Glutamatergic neuron (in vitro differentiated cells): Measurements from ENCODE around the gene IRX4. TPM values are rescaled to one million over a fixed set of nuclear protein-coding genes. Genes with fewer than 3 reads are reported as not detected.
A peak's percentile ranks its signal among the peaks of the same experiment; 100 is the strongest.
"Not testable (repeated sequence)": the region's sequence is repeated elsewhere in the genome, so short reads cannot be mapped to it uniquely, and the experiment has no call there.

Experiments used
- DNase-seq: peaks from one replicate; pipeline ENCODE4 v3.0.0; 2022
- H3K27ac Mint-ChIP-seq: one replicate; pipeline ENCODE4 v1.8.0; 2020; ENCODE audit warnings: mild to moderate bottlenecking, mixed read lengths, inconsistent platforms; ENCODE audit not compliant: unreplicated experiment
- H3K27me3 Mint-ChIP-seq: one replicate; pipeline ENCODE4 v1.8.0; 2020; ENCODE audit warnings: mild to moderate bottlenecking, moderate library complexity, mixed read lengths, inconsistent platforms; ENCODE audit not compliant: unreplicated experiment
- H3K36me3 Mint-ChIP-seq: one replicate; pipeline ENCODE4 v1.8.0; 2020; ENCODE audit warnings: mild to moderate bottlenecking, mixed read lengths, inconsistent platforms; ENCODE audit not compliant: unreplicated experiment
- H3K4me1 Mint-ChIP-seq: one replicate; pipeline ENCODE4 v1.8.0; 2020; ENCODE audit warnings: mild to moderate bottlenecking, low read depth, mixed read lengths, inconsistent platforms; ENCODE audit not compliant: unreplicated experiment
- H3K4me3 Mint-ChIP-seq: one replicate; pipeline ENCODE4 v1.8.0; 2020; ENCODE audit warnings: mild to moderate bottlenecking, mixed read lengths, inconsistent platforms; ENCODE audit not compliant: unreplicated experiment
- H3K9me3 Mint-ChIP-seq: one replicate; pipeline ENCODE4 v1.8.0; 2020; ENCODE audit warnings: mild to moderate bottlenecking, moderate library complexity, mixed read lengths, inconsistent platforms; ENCODE audit not compliant: unreplicated experiment
- total RNA-seq: library from RNA; stranded (reverse); fragmentation: NEBNext Ultra II Directional; extraction: Animal tissue kit (Norgen Biotek cat#: 25700); gene quantifications from one replicate; pipeline ENCODE4 v1.2.1, GENCODE V29; 2021; ENCODE audit not compliant: unreplicated experiment
- TF ChIP-seq, protein P1 (sequence below): fragments of 200-600 bp; sonication (generic); IDR thresholded peaks from one replicate; pipeline ENCODE4 v1.5.0; 2021; ENCODE audit not compliant: partially characterized antibody, unreplicated experiment

IRX4 gene
- total RNA-seq, 1 donor from 2014 or later = 0.20 TPM

DNA sequence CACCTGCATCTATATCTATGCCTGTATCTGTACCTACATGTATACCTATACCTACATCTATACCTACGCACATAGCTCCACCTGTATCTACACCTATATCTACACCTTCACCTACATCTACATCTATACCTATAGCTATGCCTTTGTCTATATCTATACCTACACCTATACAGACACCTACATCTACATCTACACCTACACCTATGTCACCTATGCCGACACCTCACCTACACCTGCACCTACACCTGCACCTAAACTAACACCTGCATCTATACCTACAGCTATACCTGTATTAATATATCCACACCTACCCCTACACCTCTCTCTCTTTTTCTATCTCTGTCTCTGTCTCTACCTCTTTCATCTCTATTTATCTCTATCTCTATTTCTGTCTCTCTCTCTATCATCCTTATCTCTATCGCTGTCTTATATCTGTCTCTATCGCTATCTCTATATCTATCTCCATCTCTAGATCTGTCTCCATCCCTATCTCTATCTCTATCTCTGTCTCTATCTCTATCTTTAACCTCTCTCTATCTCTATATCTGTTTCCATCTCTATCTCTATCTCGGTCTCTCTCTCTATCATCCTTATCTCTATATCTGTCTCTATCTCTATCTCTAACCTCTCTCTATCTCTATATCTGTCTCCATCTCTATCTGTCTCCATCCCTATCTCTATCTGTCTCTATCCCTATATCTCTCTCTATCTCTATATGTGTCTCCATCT lies 37.9 kb downstream of the IRX4 start:
- Mint-ChIP-seq H3K27ac (no peak overlapping the region), H3K27me3 (peaks cover 9% of the 10 kb centered on the region), H3K9me3 (peaks cover 4% of the 10 kb centered on the region), H3K36me3 (peaks cover 4% of the 10 kb centered on the region), H3K4me1 (peaks cover 1% of the 10 kb centered on the region), H3K4me3 (no peak overlapping the region)
- TF ChIP-seq, protein P1, sequence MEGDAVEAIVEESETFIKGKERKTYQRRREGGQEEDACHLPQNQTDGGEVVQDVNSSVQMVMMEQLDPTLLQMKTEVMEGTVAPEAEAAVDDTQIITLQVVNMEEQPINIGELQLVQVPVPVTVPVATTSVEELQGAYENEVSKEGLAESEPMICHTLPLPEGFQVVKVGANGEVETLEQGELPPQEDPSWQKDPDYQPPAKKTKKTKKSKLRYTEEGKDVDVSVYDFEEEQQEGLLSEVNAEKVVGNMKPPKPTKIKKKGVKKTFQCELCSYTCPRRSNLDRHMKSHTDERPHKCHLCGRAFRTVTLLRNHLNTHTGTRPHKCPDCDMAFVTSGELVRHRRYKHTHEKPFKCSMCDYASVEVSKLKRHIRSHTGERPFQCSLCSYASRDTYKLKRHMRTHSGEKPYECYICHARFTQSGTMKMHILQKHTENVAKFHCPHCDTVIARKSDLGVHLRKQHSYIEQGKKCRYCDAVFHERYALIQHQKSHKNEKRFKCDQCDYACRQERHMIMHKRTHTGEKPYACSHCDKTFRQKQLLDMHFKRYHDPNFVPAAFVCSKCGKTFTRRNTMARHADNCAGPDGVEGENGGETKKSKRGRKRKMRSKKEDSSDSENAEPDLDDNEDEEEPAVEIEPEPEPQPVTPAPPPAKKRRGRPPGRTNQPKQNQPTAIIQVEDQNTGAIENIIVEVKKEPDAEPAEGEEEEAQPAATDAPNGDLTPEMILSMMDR = no peak
- no peak for DNase-seq

- not testable (repeated sequence) for H3K4me3 Mint-ChIP-seq, H3K27me3 Mint-ChIP-seq, H3K36me3 Mint-ChIP-seq, H3K9me3 Mint-ChIP-seq, H3K27ac Mint-ChIP-seq, DNase-seq, H3K4me1 Mint-ChIP-seq
These were observed 39.0 kb downstream of the IRX4 start for GRCh38 chr5:1843761-1844160.

DNA sequence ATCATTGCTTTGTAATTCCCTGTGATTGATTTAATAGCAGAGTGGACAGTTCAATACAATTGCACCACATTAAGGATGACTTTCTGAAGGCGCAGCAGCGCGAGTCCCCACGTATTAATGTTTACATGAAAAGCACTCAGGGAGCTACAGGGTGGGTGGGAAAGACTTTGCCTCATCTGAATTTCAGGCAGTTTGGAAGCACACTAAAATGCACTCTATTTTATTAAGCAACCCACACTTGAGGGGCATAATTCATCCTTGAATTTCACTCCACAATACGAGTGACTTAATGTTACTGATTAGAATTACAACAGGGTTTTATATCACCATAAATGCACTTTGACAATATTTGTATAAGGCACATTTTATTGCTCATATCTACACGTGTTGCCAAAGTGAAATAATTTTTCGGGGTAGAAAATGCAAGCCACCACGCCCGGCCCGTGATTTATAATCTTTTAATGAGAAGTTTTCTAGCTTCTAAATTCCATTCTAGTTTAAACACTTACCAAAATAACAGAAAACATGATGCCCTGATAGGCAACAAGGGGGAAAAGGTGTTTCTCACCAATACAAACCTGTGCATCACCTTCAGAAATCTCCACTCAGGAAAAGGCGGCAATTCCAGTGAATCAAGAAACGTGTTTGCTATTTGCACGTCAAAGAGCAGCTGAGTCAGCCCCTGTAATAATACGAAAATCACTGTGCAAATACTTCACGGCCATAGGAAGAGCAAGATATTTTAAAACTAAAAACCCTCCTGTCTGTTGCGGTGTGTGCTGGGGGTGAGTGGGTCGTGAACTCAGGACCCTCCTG lies 40.5 kb downstream of the IRX4 start:
- peak; percentile 3 for DNase-seq
- Mint-ChIP-seq H3K36me3 (no peaks in the 10 kb centered on the region), H3K27me3 (peaks cover 5% of the 10 kb centered on the region), H3K9me3 (no peaks in the 10 kb centered on the region), H3K4me3 (no peak overlapping the region), H3K4me1 (peaks cover 1% of the 10 kb centered on the region), H3K27ac (no peak overlapping the region)
- TF ChIP-seq, protein P1 = no peak

- Mint-ChIP-seq H3K27me3 (peaks cover 5% of the 10 kb centered on the region), H3K27ac (no peak overlapping the region), H3K4me1 (peaks cover 5% of the 10 kb centered on the region), H3K4me3 (no peak overlapping the region), H3K36me3 (no peaks in the 10 kb centered on the region), H3K9me3 (no peaks in the 10 kb centered on the region)
- TF ChIP-seq, protein P1 = no peak
- peak; percentile 52 for DNase-seq
These were observed 41.8 kb downstream of the IRX4 start for GRCh38 chr5:1840741-1841521.

- Mint-ChIP-seq H3K27me3 (peaks cover 5% of the 10 kb centered on the region), H3K36me3 (no peaks in the 10 kb centered on the region), H3K4me1 (peaks cover 6% of the 10 kb centered on the region), H3K4me3 (no peak overlapping the region), H3K9me3 (no peaks in the 10 kb centered on the region), H3K27ac (no peak overlapping the region)
- TF ChIP-seq, protein P1 = no peak
- peak; percentile 12 for DNase-seq
These were observed 42.6 kb downstream of the IRX4 start for GRCh38 chr5:1840071-1840547.
